K562 (cell line): ENCODE measurements around the gene AHCYL1. TPM values are rescaled to one million over a fixed set of nuclear protein-coding genes. Genes with fewer than 3 reads are reported as not detected.

Source experiments
- ATAC-seq: fragments of 200-7000 bp; cut with Tn5 transposase; 3 replicates; pipeline ENCODE4 v1.9.1; 2020; ENCODE audit warnings: moderate library complexity
- BruUV-seq: library from RNA; stranded (reverse); fragments of 400-500 nt; replicated peaks from 2 replicates; lab custom pipeline; 2021; lab: Mats Ljungman, UMichigan
- CTCF ChIA-PET: fragments of 300-600 bp; formaldehyde crosslinking; extraction: SDS; loops from one replicate; lab custom pipeline; 2021; ENCODE audit warnings: low intra/inter-chr PET ratio; lab: Yijun Ruan, JAX
- POLR2A ChIA-PET: fragments of 300-600, 350-650 bp; sonication (Branson Sonifier 250); formaldehyde crosslinking; extraction: SDS; loops from one replicate; lab custom pipeline; 2021; ENCODE audit warnings: antibody characterized with exemption, inconsistent platforms; lab: Yijun Ruan, JAX
- DNase-seq, 4 experiments: peaks; one replicate each; pipeline versions ENCODE4 v3.0.0 to v3.0.0-alpha.2; 2011 to 2018; ENCODE audit warnings: low spot score in 3 of 4, mixed read lengths in 3 of 4; ENCODE audit errors: extremely low read depth in 1 of 4
- FAIRE-seq: peaks from 2 replicates; lab custom pipeline; 2011; peaks lifted over from hg19 to GRCh38; lab: Jason Lieb, UNC
- H2AFZ ChIP-seq: 2 replicates; pipeline ENCODE4 v1.6.0; 2011; ENCODE audit warnings: low read depth, low read length, control low read depth, inconsistent platforms
- H3K27ac ChIP-seq: fragments of 200-600 bp; 3 replicates; pipeline ENCODE4 v1.8.0; 2011; ENCODE audit warnings: low read depth, mild to moderate bottlenecking, control low read depth, inconsistent platforms, low read length, moderate library complexity, mixed read lengths; ENCODE audit errors: extremely low read depth
- H3K27me3 ChIP-seq, 2 experiments: fragments of 300-600 bp in 1 of 2; 2 replicates in 1 of 2; 3 replicates in 1 of 2; pipeline versions ENCODE4 v1.6.0 to v1.8.0; 2011; ENCODE audit warnings: inconsistent platforms in 2 of 2, low read length in 2 of 2, mild to moderate bottlenecking in 1 of 2, mixed read lengths in 1 of 2, moderate library complexity in 1 of 2; ENCODE audit not compliant: control insufficient read depth in 2 of 2, insufficient read depth in 2 of 2
- H3K36me3 ChIP-seq: fragments of 300-600 bp; 3 replicates; pipeline ENCODE4 v1.8.0; 2011; ENCODE audit warnings: mild to moderate bottlenecking, low read length, inconsistent platforms; ENCODE audit not compliant: control insufficient read depth, insufficient read depth
- H3K4me1 ChIP-seq, 2 experiments: fragments of 200-600 bp in 1 of 2; replicated peaks in 1 of 2; 2 replicates in 1 of 2; 3 replicates in 1 of 2; pipeline versions ENCODE4 v1.5.1 to v1.8.0; 2011; ENCODE audit warnings: inconsistent platforms in 2 of 2, low read length in 2 of 2, mild to moderate bottlenecking in 1 of 2, mixed read lengths in 1 of 2, moderate library complexity in 1 of 2; ENCODE audit not compliant: control insufficient read depth in 2 of 2, insufficient read depth in 2 of 2
- H3K4me2 ChIP-seq: 2 replicates; pipeline ENCODE4 v1.6.1; 2011; ENCODE audit warnings: low read length, control low read depth, inconsistent platforms, mixed read lengths; ENCODE audit not compliant: insufficient read depth
- H3K4me3 ChIP-seq: fragments of 200-600 bp; sonication (generic), shearing (Covaris generic); 2 replicates; pipeline ENCODE4 v1.5.1; 2016; ENCODE audit warnings: control low read depth, inconsistent platforms
- H3K79me2 ChIP-seq: fragments of 200-600 bp; 3 replicates; pipeline ENCODE4 v1.8.0; 2011; ENCODE audit warnings: low read length, inconsistent platforms; ENCODE audit not compliant: control insufficient read depth, insufficient read depth
- H3K9ac ChIP-seq, 2 experiments: 2 replicates each; pipeline versions ENCODE4 v1.6.0 to v1.6.1; 2011; ENCODE audit warnings: low read depth in 2 of 2, low read length in 2 of 2, control low read depth in 1 of 2, inconsistent platforms in 1 of 2, mild to moderate bottlenecking in 1 of 2, mixed read lengths in 1 of 2; ENCODE audit not compliant: insufficient read depth in 1 of 2
- H3K9me1 ChIP-seq: one replicate; pipeline ENCODE4 v1.6.0; 2011; ENCODE audit warnings: inconsistent platforms, mild to moderate bottlenecking, low read length, moderate library complexity; ENCODE audit not compliant: control insufficient read depth, insufficient read depth
- H3K9me3 ChIP-seq: replicated peaks from 2 replicates; pipeline ENCODE4 v1.5.1; 2011; ENCODE audit warnings: low read depth, low read length, inconsistent platforms; ENCODE audit not compliant: control insufficient read depth, insufficient read depth
- H4K20me1 ChIP-seq: replicated peaks from 2 replicates; pipeline ENCODE4 v1.6.1; 2011; ENCODE audit warnings: low read length, inconsistent platforms, mixed read lengths; ENCODE audit not compliant: control insufficient read depth, insufficient read depth
- CBX1 ChIP-seq: sonication (generic); IDR thresholded peaks from 2 replicates; pipeline ENCODE4 v1.6.1; 2016; ENCODE audit warnings: antibody characterized with exemption, low read depth, mild to moderate bottlenecking
- CREB1 ChIP-seq, 2 experiments: sonication (generic) in 1 of 2; formaldehyde crosslinking in 1 of 2; IDR thresholded peaks; 2 replicates each; pipeline versions ENCODE4 v1.6.1 to v1.8.0; 2012 to 2022; ENCODE audit warnings: inconsistent platforms in 1 of 2, mild to moderate bottlenecking in 1 of 2, missing genetic modification reagents in 1 of 2, moderate library complexity in 1 of 2
- FOS ChIP-seq: IDR thresholded peaks from 3 replicates; pipeline ENCODE4 v1.6.1; 2011; ENCODE audit not compliant: insufficient read length; ENCODE audit errors: extremely low read depth
- HDAC6 ChIP-seq: IDR thresholded peaks from 2 replicates; pipeline ENCODE4 v1.6.1; 2012; ENCODE audit warnings: low read depth, mild to moderate bottlenecking, control low read depth, inconsistent platforms, low read length, moderate library complexity
- HNRNPL ChIP-seq: fragments of 200-400 bp; formaldehyde crosslinking; IDR thresholded peaks from 2 replicates; pipeline ENCODE4 v1.6.1; 2017; ENCODE audit warnings: low read depth, mild to moderate bottlenecking, low read length
- ILF3 ChIP-seq: fragments of 450-650 bp; IDR thresholded peaks from 2 replicates; pipeline ENCODE4 v1.6.1; 2018; ENCODE audit warnings: antibody characterized with exemption, mild to moderate bottlenecking, moderate library complexity, borderline replicate concordance
- LARP7 ChIP-seq: fragments of 450-650 bp; IDR thresholded peaks from 2 replicates; pipeline ENCODE4 v1.6.1; 2016
- MAZ ChIP-seq, 2 experiments: fragments of 450-650 bp in 1 of 2; sonication (generic) in 1 of 2; formaldehyde crosslinking; IDR thresholded peaks in 1 of 2; conservative IDR thresholded peaks in 1 of 2; 2 replicates each; pipeline versions ENCODE4 v1.4.0 to v1.5.0; 2020; ENCODE audit warnings: mild to moderate bottlenecking in 1 of 2, missing genetic modification reagents in 1 of 2
- RAD21 ChIP-seq, 2 experiments: fragments of 250-450 bp in 1 of 2; fragments of 450-650 bp in 1 of 2; sonication (Bioruptor Pico) in 1 of 2; formaldehyde crosslinking in 1 of 2; IDR thresholded peaks in 1 of 2; conservative IDR thresholded peaks in 1 of 2; 2 replicates each; pipeline versions ENCODE4 v1.4.0 to v1.8.0; 2020 to 2022; ENCODE audit warnings: mild to moderate bottlenecking in 2 of 2, moderate library complexity in 1 of 2
- RBM25 ChIP-seq: fragments of 200-400 bp; formaldehyde crosslinking; IDR thresholded peaks from 2 replicates; pipeline ENCODE4 v1.6.1; 2018; ENCODE audit warnings: low read length, low read depth, moderate library complexity; ENCODE audit not compliant: severe bottlenecking
- SMAD3 ChIP-seq: fragments of 450-650 bp; formaldehyde crosslinking; conservative IDR thresholded peaks from 2 replicates; pipeline ENCODE4 v1.4.0; 2020; ENCODE audit warnings: mild to moderate bottlenecking
- ZNF224 ChIP-seq: sonication (generic); formaldehyde crosslinking; IDR thresholded peaks from 2 replicates; pipeline ENCODE4 v1.8.0; 2022; ENCODE audit warnings: mild to moderate bottlenecking, missing genetic modification reagents
- ZNF764 ChIP-seq: fragments of 250-450 bp; sonication (Bioruptor Pico); IDR thresholded peaks from 2 replicates; pipeline ENCODE4 v1.4.0; 2020; ENCODE audit warnings: low read depth, mild to moderate bottlenecking, moderate library complexity
- WGBS: fragments of 100-300 bp; shearing (Covaris generic); methylation state at CpG from one replicate; pipeline ENCODE4 v1.1.6; 2016; ENCODE audit warnings: low coverage, mixed read lengths; ENCODE audit not compliant: insufficient coverage; ENCODE audit errors: missing lambda C conversion rate; 5-methylcytosine and 5-hydroxymethylcytosine counted together
- in situ Hi-C: fragments of 300-500 bp; cut with MboI; formaldehyde crosslinking; loops from 4 replicates; pipeline ENCODE4 v1.15.0; 2018; ENCODE audit warnings: inconsistent platforms, mixed read lengths
- intact Hi-C: fragments of 100-400 bp; cut with micrococcal nuclease; formaldehyde crosslinking; loops from 2 replicates; pipeline ENCODE4 v1.14.2; 2022
- polyA plus RNA-seq, 8 experiments: library from polyadenylated mRNA; depleted of rRNA in 4 of 8; stranded (reverse) in 5 of 8; unstranded in 3 of 8; fragments of >200 nt; fragmentation: Nextera tagmentation in 2 of 8; fragmentation: Illumina TruSeq in 1 of 8; extraction: Ambion mirVana in 2 of 8; extraction: Trizol in 1 of 8; gene quantifications; 2 replicates each; pipeline versions ENCODE4 v1.2.1 to v1.2.3, GENCODE V29; 2011 to 2014; ENCODE audit warnings: inconsistent platforms in 1 of 8, missing spikeins in 1 of 8
- total RNA-seq, 7 experiments: library from RNA; depleted of rRNA in 6 of 7; stranded (reverse); fragments of >200 nt in 6 of 7; fragmentation: Illumina TruSeq in 2 of 7; extraction: Trizol in 2 of 7; gene quantifications; 2 replicates each; pipeline versions ENCODE4 v1.2.1 to v1.2.3, GENCODE V29; 2011 to 2021; ENCODE audit warnings: low replicate concordance in 1 of 7

The AHCYL1 gene
- total and polyA plus RNA-seq, 9 of the 15 experiments (the other 6 are each of a cell fraction or from before 2014, with no cell fraction given): 27.3 to 118 (median 44.5) TPM

DNA sequence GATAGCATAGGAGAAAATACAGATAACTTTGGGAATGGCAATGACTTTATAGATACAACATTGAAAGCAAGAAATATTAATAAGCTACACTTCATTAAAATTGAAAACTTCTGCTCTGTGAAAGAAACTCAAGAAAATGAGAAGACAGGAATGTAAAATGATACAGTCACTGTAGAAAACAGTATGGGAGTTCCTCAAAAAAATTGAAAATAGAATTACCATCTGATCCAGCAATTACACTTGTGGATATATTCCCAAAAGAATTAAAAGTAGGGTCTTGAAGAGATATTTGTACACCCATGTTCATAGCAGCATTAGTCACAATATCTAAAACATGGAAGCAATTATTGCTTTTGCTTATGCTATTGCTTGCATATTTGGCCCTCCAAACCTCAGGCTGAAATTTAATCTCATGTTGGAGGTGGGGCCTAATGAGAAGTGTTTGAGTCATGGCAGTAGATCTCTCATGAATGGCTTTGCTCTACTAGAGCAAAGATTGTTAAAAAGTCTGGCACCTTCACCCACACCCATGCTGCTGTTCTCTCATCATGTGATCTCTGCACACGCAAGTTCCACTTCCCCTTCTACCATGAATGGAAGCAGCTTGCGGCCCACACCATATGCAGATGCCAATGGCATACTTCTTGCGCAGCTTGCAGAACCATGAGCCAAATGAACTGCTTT, 15.3 kb upstream of the AHCYL1 start (continued):
- no peak for TF ChIP-seq RAD21 (CRISPR knock-in tag; conservative IDR thresholded peaks at IDR 0.05 in 1 of 2, IDR thresholded peaks at IDR 0.05 in 1 of 2)
- no peak for TF ChIP-seq RBM25
- TF ChIP-seq LARP7: no peak
- TF ChIP-seq MAZ (CRISPR knock-in tag; conservative IDR thresholded peaks at IDR 0.05 in 1 of 2, IDR thresholded peaks at IDR 0.05 in 1 of 2): 0 out of 4 replicates have a peak, but pooled peaks of 1 of the 2 experiments have one; percentile 15

DNA sequence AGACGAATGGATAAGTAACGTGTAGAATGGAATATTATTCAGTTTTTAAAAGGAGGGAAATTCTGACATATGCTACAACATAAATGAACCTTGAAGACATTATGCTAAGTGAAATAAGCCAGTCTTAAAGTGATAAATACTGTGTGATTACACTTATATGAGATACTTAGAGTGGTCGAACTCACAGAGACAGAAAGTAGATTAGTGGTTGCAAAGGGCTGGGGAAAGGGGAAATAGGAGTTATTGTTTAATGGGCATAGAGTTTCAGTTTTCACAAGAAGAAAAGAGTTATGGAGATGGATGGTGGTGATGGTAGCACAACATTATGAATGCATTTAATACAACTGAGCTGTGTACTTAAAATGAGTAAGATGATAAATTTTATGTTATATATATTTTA, 14.7 kb upstream of the AHCYL1 start:
- Histone ChIP-seq H3K9ac (no peak overlapping the region), H3K4me2 (no peak overlapping the region), H3K27me3 (no peaks in the 10 kb centered on the region), H3K79me2 (no peaks in the 10 kb centered on the region), H3K4me3 (no peak overlapping the region), H3K9me3 (no peaks in the 10 kb centered on the region), H3K9me1 (no peaks in the 10 kb centered on the region), H4K20me1 (no peaks in the 10 kb centered on the region), H3K27ac (no peak overlapping the region), H2AFZ (peak overlapping the region; percentile 41; the same call in 1 of the 2 replicates), H3K36me3 (no peaks in the 10 kb centered on the region), H3K4me1 (no peaks in the 10 kb centered on the region; a peak in 1 of 5 replicates)
- TF ChIP-seq ILF3: no peak
- no peak for TF ChIP-seq HDAC6
- no peak for TF ChIP-seq SMAD3 (CRISPR knock-in tag)
- no peak for TF ChIP-seq CBX1
- TF ChIP-seq CREB1 (IDR thresholded peaks at IDR 0.05): no peak
- no peak for TF ChIP-seq CREB1 (CRISPR knock-in tag; IDR thresholded peaks at IDR 0.05)
- TF ChIP-seq FOS: no peak
- no peak for TF ChIP-seq ZNF224 (CRISPR knock-in tag)
- no peak for TF ChIP-seq ZNF764 (CRISPR knock-in tag)
- no peak for TF ChIP-seq HNRNPL
- BruUV-seq: no TSS peak
- intact Hi-C loops (no loop called here), in situ Hi-C loops (no loop called here)
- no peak for FAIRE-seq
- ChIA-PET POLR2A (interaction anchor here (0.8 kb wide), 1 partner anchor 16 kb away, joined by 4 read pairs; no protein-coding TSS in a partner anchor), CTCF (no interaction called here)
- 28% methylated on average over 3 of the region's 3 CpGs for WGBS
- no peak for DNase-seq
- ATAC-seq: no peak
